Kidney capillary endothelial cell (primary cell): Measurements from ENCODE around the gene NPSR1.

Experiments used
- DNase-seq: peaks from one replicate; pipeline ENCODE4 v3.0.0-alpha.2; 2018; ENCODE audit warnings: low spot score

NPSR1 gene

GRCh38 chr7:34723338-34723737, 65.3 kb downstream of the NPSR1 start:
- DNase-seq = no peak

GRCh38 chr7:34723866-34724490, 66.0 kb downstream of the NPSR1 start:
- no peak for DNase-seq

DNA sequence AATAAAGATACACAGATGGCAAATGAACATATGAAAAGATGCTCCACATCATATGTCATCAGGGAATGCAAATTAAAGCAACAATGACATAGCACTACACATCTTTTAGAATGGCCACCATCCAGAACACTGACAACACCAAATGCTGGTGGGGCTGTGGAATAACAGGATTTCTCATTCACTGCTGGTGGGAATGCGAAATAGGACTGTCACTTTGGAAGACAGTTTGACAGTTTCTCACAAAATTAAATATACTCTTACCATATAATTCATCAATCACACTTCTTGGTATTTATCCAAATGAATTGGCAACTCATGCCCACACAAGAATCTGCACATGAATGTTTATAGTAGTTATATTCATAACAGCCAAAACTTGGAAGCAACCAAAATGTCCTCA, 68.2 kb downstream of the NPSR1 start:
- no peak for DNase-seq

DNA sequence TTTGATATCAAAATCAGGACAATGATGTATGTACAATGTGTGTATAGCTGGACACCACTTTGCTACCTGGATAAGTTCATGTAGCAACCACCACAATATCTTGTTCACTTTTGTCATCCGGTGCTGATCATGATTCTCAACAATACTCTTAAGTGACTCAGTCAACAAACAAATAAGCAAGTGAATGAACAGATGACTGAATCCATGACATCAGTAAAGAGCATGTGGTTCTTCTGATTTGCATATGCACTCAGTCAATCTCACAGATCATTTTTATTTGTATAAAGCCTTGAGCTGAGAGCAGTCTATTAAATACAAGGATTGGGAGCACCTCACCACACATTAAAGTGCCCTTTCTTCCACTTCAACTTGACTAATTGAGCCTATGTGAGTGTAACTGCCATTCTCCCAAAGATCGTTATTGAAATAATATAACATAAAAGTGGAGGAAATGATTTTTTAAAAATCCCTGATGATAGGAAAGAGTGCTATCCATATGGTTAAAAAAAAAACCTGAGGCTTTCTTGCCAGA, 69.5 kb downstream of the NPSR1 start:
- DNase-seq = no peak

DNA sequence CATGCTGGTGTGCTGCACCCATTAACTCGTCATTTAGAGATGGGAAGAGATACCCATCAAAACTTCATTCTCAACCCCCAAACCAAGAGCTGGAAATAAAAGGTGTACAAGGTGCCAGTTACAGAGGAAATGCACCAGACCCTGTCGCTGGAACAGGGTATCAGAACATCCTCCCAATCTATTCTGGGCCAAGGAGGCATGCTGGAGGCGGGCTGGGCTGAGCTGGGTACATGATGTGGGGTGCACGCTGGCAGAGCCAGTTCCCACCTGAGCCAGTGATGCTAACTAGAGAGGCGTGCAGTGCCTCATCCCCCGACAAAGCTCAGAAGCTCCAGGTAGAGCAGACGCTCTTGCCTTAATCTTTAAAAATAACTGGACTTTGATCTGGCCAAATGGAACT, 70.1 kb downstream of the NPSR1 start:
- DNase-seq = no peak

DNA sequence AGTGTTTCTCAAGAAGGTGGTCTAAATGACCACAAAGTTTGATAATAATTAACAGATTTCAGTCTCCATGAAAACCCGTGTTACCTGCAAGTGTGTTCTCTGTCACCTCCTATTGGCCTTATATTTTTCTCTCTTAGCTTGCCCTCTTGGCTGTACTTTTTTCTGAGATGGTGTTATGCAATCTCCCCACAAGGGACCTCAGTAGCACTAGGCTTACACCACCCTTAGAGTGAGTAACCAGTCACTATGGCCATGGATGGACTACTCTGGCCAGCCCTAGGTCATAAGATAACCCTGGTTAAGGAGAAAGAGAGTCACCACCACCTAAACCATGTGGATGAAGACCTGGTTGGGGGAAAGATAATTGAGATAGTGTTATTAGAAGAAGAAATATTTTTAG, 76.8 kb downstream of the NPSR1 start:
- DNase-seq = no peak

DNA sequence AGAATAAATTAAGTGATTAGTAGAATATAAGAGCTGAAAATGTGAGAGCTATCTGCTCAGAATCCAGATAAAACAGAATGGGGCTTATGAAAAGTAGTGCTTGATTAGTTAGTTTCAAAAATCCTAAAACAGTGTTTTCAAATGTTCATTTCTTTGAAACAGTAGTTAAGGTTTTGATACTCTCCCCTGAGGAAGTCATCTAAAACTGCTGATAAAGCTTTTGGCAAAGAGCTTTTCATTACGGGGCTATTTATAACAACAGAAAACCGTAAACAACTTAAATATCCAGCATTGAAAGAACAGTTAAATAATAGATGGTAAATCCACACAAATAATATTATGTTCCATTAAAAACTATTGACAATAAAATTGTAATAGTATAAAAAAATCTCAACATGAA, 77.5 kb downstream of the NPSR1 start:
- no peak for DNase-seq

DNA sequence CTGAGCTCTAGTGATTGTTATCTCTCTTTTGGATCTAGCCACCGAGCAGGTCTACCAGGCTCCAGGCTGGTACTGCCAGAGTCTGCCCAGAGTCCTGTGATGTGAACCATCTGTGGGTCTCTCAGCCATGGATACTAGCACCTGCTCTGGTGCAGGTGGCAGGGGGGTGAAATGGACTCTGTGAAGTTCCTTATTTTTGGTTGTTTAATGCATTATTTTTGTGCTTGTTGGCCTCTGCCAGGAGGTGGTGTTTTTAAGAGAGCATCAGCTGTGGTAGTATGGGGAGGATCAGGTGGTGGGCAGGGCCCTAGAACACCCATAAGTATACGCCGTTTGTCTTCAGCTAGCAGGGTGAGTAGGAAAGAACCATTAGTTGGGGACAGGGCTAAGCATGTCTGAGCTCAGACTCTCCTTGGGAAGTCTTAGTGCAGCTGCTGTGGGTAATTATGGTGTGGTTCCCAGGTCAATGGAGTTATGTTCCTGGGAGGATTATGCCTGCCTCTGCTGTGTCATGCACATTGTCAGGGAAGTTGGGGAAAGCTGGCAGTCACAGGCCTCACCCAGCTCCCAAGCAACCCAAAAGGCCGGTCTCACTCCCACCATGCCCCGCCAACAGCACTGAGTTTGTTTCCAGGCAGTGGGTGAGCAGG, 81.8 kb downstream of the NPSR1 start:
- no peak for DNase-seq

- DNase-seq = no peak
These were observed 82.8 kb downstream of the NPSR1 start for GRCh38 chr7:34740840-34741239.

GRCh38 chr7:34747176-34747781, 89.3 kb downstream of the NPSR1 start:
- DNase-seq = no peak

DNA sequence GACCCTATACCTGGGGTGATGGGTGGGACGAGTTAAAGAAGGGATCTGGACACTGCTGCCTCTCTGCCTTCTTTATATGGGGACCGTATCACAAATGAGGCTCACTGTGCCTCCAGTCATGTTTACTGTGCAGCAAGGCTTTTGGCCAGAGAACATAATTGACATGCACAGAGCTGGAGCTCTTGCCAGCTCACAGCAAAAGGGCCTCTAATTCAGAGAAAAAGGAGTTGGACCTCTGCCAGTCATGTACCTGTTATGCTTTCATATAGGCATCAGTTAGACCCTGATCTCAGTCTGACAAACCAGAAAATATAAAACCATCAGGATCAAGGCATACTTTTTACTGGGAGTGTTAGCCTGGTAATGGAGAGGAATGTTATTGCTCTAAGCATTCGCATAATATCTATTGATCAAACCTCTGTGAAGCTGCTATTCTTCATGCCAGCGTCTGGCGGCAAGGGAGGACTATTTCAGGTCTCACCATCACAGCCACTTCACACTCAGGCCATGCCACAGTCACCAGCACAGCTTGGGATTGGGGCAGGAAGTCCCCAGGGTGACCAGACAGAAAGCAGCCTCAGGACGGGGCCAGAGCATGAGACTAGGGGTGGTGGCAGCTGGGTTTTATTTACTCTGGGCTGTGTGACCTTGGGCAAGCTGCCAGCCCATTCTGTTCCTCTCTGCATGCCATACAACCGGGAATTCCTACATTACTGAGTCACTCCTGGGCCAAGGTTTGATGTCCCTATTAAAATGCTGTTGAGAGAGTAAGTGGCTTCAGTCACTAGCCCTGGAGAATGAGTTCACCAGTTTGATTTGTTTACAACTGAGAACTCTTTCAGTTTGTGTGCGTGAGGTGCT, 90.1 kb downstream of the NPSR1 start:
- DNase-seq = peak; percentile 94

- DNase-seq = no peak
These were observed 90.7 kb downstream of the NPSR1 start for GRCh38 chr7:34748728-34749089.

- DNase-seq = no peak
These were observed 91.4 kb downstream of the NPSR1 start for GRCh38 chr7:34749446-34749845.

- DNase-seq = no peak
These were observed 92.2 kb downstream of the NPSR1 start for GRCh38 chr7:34750209-34750608.

- no peak for DNase-seq
These were observed 92.6 kb downstream of the NPSR1 start for GRCh38 chr7:34750636-34751035.

GRCh38 chr7:34751725-34752643, 94.0 kb downstream of the NPSR1 start:
- no peak for DNase-seq

- no peak for DNase-seq
These were observed 94.9 kb downstream of the NPSR1 start for GRCh38 chr7:34752929-34753328.

GRCh38 chr7:34755008-34755407, 97.0 kb downstream of the NPSR1 start:
- no peak for DNase-seq

GRCh38 chr7:34756025-34756437, 98.0 kb downstream of the NPSR1 start:
- no peak for DNase-seq

DNA sequence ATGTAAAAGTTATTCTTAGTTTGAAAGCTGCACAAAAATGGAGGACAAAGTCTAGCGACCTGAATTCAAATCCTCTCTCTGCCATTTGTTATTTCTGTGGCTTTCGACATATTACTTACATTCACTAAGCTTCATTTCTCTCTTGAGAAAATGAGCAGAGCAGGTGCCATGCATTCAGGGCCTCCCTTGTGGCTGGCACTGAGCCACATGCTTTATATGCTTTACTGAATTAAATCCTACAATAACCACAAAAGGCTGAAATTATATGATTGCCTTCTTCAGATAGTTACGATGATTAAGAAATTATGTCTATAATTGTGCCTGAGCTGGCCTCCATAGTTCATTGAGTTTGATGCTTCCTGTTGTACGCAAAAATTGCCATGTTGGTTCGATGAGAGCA, 98.7 kb downstream of the NPSR1 start:
- DNase-seq = no peak

GRCh38 chr7:34757570-34758110, 99.6 kb downstream of the NPSR1 start:
- DNase-seq = no peak
